Small intestine (tissue), 7 donors: ENCODE results near the gene KCNN3. TPM values are rescaled to one million over a fixed set of nuclear protein-coding genes. Genes with fewer than 3 reads are reported as not detected.
"Not testable (repeated sequence)": the region's sequence is repeated elsewhere in the genome, so short reads cannot be mapped to it uniquely, and the experiment has no call there.

Source experiments
- DNase-seq, 2 donors: peaks; one replicate each; pipeline versions ENCODE4 v3.0.0 to v3.0.0-alpha.2; 2013
- FAIRE-seq: peaks from 2 replicates; lab custom pipeline; 2012; peaks lifted over from hg19 to GRCh38; lab: Jason Lieb, UNC
- H3K27ac ChIP-seq, 3 donors: one replicate each; pipeline ENCODE4 v1.5.1; 2013; ENCODE audit warnings: low read length in 2 of 3, mild to moderate bottlenecking in 2 of 3, control low read depth in 1 of 3, inconsistent platforms in 1 of 3, low read depth in 1 of 3, moderate library complexity in 1 of 3
- H3K27me3 ChIP-seq, 3 donors: one replicate each; pipeline ENCODE4 v1.6.1; 2013; ENCODE audit warnings: low read length in 3 of 3, inconsistent platforms in 1 of 3; ENCODE audit not compliant: control insufficient read depth in 3 of 3, insufficient read depth in 3 of 3
- H3K36me3 ChIP-seq, 3 donors: one replicate each; pipeline ENCODE4 v1.6.1; 2013; ENCODE audit warnings: low read length in 3 of 3, inconsistent platforms in 1 of 3, low read depth in 1 of 3, mild to moderate bottlenecking in 1 of 3, moderate library complexity in 1 of 3; ENCODE audit not compliant: control insufficient read depth in 3 of 3, insufficient read depth in 2 of 3
- H3K4me1 ChIP-seq, 3 donors: one replicate each; pipeline ENCODE4 v1.6.1; 2013; ENCODE audit warnings: low read length in 2 of 3, inconsistent platforms in 1 of 3, low read depth in 1 of 3, mild to moderate bottlenecking in 1 of 3, moderate library complexity in 1 of 3; ENCODE audit not compliant: control insufficient read depth in 3 of 3, insufficient read depth in 2 of 3
- H3K4me3 ChIP-seq, 3 donors: one replicate each; pipeline ENCODE4 v1.5.1; 2013; ENCODE audit warnings: low read length in 3 of 3, control low read depth in 1 of 3, inconsistent platforms in 1 of 3, low read depth in 1 of 3, mild to moderate bottlenecking in 1 of 3, moderate library complexity in 1 of 3
- H3K9me3 ChIP-seq, 2 donors: one replicate each; pipeline ENCODE4 v1.6.1; 2013; ENCODE audit warnings: low read depth in 1 of 2, low read length in 1 of 2; ENCODE audit not compliant: control insufficient read depth in 2 of 2, insufficient read depth in 1 of 2
- WGBS, 3 donors: extraction: QIAGEN DNeasy Blood & Tissue Kit; methylation state at CpG; one replicate each; pipeline ENCODE4 v1.1.7; 2013; 5-methylcytosine and 5-hydroxymethylcytosine counted together
- polyA plus RNA-seq, 4 donors: library from polyadenylated mRNA; stranded (reverse) in 3 of 4; unstranded in 1 of 4; fragments of 200-250 nt in 3 of 4; fragments of 120-200 nt in 1 of 4; gene quantifications; one replicate each; pipeline versions ENCODE4 v1.2.1 to v1.2.3, GENCODE V29; 2013
- donor health status: healthy with polysubstance abuse.
- donor health status: control.
- donor health status: control.
- donor health status: Bipolar disorder and iron deficiency.
- donor health status: healthy.

KCNN3 gene
- polyA plus RNA-seq, 4 donors = 0.27 to 1.6 (median 0.94) TPM

- not testable (repeated sequence) for FAIRE-seq, H3K36me3 ChIP-seq, H3K9me3 ChIP-seq, H3K27me3 ChIP-seq, H3K4me1 ChIP-seq, H3K27ac ChIP-seq, DNase-seq, H3K4me3 ChIP-seq
- WGBS, 3 donors = 70 to 81% (median 71%) methylated on average over 8 of the region's 8 CpGs
Measured at GRCh38 chr1:154672245-154672644, 197.8 kb downstream of the KCNN3 start.

- 81 to 93% (median 85%) methylated on average over 9 of the region's 9 CpGs for WGBS, 3 donors
- H3K27ac ChIP-seq, DNase-seq, H3K36me3 ChIP-seq, H3K27me3 ChIP-seq, FAIRE-seq, H3K4me1 ChIP-seq, H3K9me3 ChIP-seq, H3K4me3 ChIP-seq: not testable (repeated sequence)
Measured at GRCh38 chr1:154671412-154671811, 198.7 kb downstream of the KCNN3 start.

- WGBS, 3 donors = 89 to 91% (median 90%) methylated on average over 28 to 41 of the region's 41 CpGs
- not testable (repeated sequence) for H3K27me3 ChIP-seq, H3K9me3 ChIP-seq, DNase-seq, H3K4me1 ChIP-seq, H3K36me3 ChIP-seq, FAIRE-seq, H3K27ac ChIP-seq, H3K4me3 ChIP-seq
Measured at GRCh38 chr1:154670310-154671270, 199.5 kb downstream of the KCNN3 start.

- FAIRE-seq (no peak), DNase-seq (peak; percentile 78 to 80)
- Histone ChIP-seq H3K9me3 (no peaks in the 10 kb centered on the region), H3K4me1 (no peaks in the 10 kb centered on the region), H3K27ac (no peak overlapping the region), H3K36me3 (no peaks in the 10 kb centered on the region), H3K27me3 (no peaks in the 10 kb centered on the region), H3K4me3 (no peak overlapping the region)
- WGBS, 3 donors = 57 to 61% (median 58%) methylated on average over 9 of the region's 9 CpGs
Measured at GRCh38 chr1:154669464-154670282, 200.4 kb downstream of the KCNN3 start.

- 63 to 78% (median 68%) methylated on average over 7 of the region's 7 CpGs for WGBS, 3 donors
- no peak overlapping the region for H3K4me3 ChIP-seq
- DNase-seq (no peak), FAIRE-seq (no peak)
- H3K9me3 ChIP-seq = no peaks in the 10 kb centered on the region
- H3K4me1 ChIP-seq = no peaks in the 10 kb centered on the region
- no peaks in the 10 kb centered on the region for H3K36me3 ChIP-seq
- H3K27ac ChIP-seq = no peak overlapping the region
- no peaks in the 10 kb centered on the region for H3K27me3 ChIP-seq
Measured at GRCh38 chr1:154666051-154666790, 203.9 kb downstream of the KCNN3 start.

- no peaks in the 10 kb centered on the region for H3K4me1 ChIP-seq
- WGBS, 3 donors = 61 to 65% (median 65%) methylated on average over 3 of the region's 3 CpGs
- H3K36me3 ChIP-seq = no peaks in the 10 kb centered on the region
- FAIRE-seq (no peak), DNase-seq (no peak)
- H3K27me3 ChIP-seq = peaks cover 0 to 2% (median 0%) of the 10 kb centered on the region in 3 donors
- H3K4me3 ChIP-seq = no peak overlapping the region
- H3K9me3 ChIP-seq = no peaks in the 10 kb centered on the region
- no peak overlapping the region for H3K27ac ChIP-seq
Measured at GRCh38 chr1:154664331-154665002, 205.6 kb downstream of the KCNN3 start.

GRCh38 chr1:154663471-154664060, 206.5 kb downstream of the KCNN3 start:
- Histone ChIP-seq H3K36me3 (no peaks in the 10 kb centered on the region), H3K4me3 (no peak overlapping the region), H3K4me1 (no peaks in the 10 kb centered on the region), H3K27ac (no peak overlapping the region), H3K27me3 (peaks cover 0 to 3% (median 0%) of the 10 kb centered on the region in 3 donors), H3K9me3 (no peaks in the 10 kb centered on the region)
- WGBS, 3 donors = 9 to 36% (median 9%) methylated on average over 2 of the region's 2 CpGs
- DNase-seq = no peak
- no peak for FAIRE-seq
